ENCODE data around the gene CCDC102A.
A peak's percentile ranks its signal among the peaks of the same experiment; 100 is the strongest.

CCDC102A gene

DNA sequence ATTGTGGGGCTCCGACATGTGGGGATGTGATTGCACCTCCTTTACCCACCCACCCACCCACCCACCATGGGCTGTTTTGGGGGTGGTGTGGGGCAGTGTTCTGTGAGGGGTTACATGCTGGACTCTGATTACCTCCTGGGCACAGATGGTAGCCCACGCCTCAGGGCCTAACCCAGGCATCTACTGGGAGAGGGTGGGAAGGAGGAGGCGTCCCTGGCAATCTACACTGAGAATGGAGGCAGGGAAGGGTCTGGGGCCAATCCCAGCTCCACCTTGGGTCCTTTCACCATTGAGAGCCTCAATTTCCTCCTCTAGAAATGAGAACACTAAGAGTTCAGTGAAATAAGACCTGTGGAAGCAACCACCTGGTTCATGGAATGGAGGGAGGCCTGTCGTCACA, 38.3 kb downstream of the CCDC102A start:
- no peak for DNase-seq

DNA sequence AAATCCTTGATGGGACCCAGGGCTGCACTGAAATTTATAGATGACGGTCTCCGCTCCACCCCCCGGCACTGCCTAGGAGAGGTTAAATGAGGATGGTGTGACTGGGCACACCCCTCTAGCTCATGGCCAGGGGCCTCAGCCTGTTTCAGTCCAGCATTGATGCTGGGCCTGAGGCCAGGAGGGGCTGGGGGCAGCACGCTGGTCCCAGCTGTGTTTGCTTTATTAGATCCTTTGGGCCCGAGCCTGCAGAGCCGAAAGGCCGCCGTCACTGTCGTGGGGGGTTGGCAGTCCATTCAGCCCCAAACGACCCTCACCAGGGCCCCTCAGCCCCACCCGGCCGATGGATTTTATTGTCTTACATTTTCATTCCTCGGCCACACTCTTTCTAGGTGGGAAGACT, 39.2 kb downstream of the CCDC102A start:
- no peak for DNase-seq

DNA sequence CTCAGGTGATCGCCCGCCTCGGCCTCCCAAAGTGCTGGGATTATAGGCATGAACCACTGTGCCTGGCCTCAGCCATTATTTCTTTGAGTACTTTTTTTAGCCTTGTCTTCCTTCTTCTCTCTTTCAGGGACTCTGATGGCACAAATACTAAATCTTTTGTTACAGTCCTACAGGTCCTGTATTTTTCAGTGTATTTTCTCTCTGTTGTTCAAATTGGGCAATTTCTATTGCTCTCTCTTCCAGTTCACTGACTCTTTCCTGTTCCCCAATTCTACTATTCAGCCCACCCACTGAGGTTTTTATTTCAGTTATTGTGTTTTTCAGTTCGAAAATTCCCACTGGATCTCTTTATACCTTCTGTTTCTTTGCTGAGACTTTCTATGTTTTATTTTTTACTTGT, 42.6 kb downstream of the CCDC102A start:
- DNase-seq: no peak

DNA sequence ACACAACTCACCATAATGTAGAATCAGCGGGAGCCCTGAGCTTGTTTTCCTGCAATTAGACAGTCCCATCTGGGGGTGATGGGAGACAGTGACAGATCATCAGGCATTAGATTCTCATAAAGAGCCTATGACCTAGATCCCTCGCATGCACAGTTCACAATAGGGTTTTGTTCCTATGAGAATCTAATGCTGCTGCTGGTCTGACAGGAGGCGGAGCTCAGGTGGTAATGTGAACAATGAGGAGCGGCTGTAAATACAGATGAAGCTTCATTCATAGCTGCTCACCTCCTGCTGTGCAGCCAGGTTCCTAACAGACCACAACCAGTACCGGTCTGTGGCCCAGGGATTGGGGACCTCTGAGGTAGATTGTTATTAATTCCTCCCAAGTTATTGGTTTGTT, 47.1 kb downstream of the CCDC102A start:
- DNase-seq: no peak

DNA sequence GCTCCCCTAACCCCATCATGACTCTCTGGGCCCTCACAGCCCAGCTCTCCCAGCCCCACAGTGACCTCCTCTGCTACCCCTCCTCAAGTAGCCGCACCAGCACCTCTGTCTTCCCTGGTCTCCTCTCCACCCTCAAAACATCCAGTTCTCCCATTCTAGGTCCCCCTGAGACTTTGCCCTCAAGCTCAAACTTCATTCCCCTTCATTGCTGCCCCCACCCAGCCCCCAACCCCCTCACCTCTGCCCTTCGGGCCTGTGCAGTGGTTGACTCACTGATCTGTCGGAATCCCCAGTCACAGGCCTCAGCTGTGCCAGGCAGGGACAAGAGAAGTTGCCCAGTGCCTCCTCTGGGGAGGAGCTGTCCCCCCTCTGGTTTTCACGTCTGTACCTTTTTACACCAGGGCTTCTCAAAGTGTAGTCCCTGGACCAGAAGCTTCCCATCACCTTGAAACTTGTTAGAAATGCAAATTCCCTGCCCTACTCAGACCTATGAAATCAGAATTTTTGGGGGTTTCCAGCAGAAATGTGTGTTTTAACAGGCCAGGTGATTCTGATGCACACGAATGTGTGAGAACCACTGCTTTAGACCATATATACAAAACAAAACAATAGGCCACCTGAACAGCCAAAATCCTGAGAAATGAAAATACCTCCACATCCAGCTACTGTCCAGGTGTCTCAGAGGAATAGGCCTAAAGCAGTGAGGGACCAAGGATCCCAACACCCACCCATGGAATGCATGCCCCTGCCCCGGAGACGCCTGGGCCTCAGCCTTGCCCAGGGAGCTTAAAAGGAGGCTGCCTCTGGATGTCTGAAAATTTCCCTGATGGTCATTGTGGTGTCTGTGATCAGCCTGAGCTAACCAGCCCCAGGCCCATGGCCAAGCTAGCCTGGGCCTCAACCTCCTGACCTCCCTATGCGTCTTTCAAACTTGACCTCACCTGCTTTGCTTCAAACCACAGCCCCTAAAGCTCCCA, 49.2 kb downstream of the CCDC102A start:
- DNase-seq: no peak

DNA sequence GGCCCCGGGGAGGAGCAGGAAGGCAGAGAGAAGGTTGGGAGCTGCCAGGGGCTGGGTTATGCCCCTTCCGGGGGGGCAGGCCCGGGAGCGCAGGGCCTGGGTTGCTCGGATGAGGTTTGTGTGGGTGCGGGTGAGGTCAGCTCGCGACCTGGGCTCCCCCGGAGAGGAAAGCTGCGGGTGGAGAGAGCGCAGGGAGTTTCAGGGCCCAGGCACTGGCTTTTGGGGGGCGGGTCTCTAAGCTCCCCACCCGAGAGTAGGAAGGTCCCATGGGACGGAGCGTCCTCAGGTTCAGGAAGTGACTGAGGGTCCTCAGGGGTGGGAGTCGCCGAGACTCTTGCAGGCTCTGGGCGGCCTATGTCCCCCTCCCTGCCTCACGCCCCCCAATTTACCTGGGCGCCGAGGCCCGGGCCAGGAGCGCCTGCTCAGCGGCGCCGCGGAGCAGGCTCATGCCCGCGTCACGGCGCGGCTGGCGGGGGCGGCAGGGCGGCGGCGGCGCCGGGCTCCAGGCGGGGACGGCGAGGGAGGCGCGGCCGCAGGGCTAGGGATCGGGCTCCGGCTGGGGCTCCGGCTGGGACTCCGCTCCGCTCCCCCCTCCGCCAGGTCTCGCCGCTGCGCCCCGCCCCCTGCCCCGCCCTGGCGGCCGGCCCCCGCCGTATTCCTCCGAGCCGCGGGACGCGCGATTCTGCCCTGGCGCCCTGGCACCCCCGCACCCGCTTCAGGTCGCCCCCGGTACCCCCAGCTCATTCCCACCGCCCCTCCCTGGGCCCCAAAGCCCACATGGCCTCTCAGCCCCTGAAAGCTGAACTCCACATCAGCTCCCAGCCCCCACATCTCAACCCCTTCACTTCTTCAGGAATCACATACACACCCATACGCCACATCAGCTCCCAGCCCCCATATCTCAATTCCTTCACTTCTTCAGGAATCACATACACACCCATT, 50.2 kb downstream of the CCDC102A start, which contains the start of gene DOK4:
DOK4 (minus strand) TSS at position 578 of the 942 bp plus-strand sequence. CDS start 6,986 bp downstream, outside the sequence.
- peak; percentile 33 to 74 (median 68) for DNase-seq

DNA sequence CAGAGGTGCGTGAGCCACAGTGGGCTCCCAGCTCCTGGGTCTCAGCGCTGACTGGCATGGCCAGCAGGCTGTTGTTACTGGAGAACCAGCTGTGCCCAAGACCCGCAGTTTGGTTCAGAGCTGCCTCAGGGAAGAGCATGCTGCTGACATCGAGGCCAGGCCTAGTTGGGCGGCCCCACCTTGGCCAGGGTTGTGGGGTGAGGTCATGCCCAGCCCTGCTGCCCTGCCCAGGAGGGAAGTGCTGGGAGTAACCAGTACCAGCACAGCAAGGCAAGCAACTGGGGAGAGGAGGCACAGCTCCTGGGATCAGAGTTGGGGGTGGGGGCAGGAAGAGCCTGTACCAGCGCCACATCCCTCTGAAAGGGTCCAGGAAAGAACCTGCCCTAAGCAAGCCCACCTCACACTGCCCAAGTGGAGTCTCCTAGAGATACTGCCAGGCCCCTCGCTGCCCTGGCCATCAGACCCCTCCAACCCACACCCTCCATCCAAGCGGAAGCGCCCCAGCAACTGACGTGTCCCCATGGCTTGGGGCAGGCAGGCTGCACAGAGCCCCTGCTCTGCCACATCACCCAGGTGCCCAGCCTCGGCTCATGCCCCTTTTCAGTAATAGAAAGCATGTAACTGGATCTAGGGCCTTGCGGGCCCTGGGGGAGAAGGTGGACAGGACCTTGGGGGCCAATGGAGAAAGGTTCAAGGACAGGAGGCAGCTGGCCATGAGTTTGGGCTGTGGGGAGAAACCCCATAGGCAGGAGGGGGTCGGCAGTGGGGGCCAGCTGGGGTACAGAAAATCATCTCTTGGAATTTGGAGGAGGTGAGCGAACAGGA, 51.1 kb downstream of the CCDC102A start:
- no peak for DNase-seq

DNA sequence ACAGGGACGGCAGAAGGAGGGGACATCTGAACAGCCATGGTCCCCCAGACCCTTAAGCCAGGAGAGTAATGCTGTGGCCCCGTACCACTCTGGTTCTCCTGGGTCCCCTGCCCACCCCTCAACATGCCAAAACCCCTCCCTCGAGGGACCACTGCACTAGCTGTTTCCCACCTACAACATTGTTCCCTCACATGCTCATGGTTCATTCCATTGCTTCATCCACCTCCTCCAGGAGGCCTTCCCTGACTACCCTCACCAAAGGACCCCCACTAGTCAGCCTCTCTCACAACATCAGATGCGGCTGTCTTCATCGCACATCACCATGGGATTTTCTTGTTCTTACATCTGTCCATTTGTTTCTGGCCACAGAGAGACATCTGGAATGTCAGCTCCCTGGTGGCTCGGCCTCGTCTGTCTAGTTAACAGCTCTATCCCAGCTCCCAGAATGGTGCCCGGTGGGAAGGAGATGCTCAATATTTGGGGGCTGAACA, 51.8 kb downstream of the CCDC102A start:
- DNase-seq: no peak

DNA sequence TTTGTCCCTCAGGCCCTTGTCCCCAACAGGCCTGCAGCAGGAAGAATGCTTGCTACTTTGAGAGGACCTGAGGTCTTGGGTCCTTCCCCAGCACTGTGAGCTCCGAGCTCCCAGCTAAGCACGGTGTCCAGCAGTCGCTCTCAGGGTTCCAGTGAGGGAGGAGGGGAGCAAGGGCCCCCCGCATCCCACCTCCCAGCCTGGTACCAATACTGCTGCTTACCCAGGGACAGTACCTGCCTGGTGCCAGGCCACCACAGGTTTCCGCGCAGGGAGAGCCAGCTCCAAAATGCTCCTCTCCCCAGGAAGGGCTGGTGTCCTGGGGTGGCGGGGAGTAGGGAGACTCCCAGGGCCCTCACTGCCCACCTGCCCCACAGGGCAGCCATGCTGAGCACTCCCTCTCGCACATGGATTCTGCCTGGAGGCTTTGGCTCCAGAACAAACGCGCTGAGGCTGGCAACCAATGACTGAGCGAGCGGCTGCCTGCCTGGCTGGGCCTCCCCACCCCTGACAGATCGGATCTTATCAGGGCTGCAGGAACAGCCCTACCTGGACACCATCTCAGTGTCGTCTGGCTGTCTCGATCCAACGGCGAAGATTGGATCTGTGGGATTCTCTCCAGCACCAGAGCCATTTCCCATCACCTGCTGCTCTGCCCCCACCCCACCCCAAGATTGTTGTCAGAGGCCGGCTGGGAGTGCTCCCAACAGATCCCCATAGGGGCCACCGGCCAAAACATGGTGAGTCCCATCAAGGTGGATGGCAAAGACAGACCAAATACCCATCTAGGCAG, 52.5 kb downstream of the CCDC102A start:
- DNase-seq: no peak

DNA sequence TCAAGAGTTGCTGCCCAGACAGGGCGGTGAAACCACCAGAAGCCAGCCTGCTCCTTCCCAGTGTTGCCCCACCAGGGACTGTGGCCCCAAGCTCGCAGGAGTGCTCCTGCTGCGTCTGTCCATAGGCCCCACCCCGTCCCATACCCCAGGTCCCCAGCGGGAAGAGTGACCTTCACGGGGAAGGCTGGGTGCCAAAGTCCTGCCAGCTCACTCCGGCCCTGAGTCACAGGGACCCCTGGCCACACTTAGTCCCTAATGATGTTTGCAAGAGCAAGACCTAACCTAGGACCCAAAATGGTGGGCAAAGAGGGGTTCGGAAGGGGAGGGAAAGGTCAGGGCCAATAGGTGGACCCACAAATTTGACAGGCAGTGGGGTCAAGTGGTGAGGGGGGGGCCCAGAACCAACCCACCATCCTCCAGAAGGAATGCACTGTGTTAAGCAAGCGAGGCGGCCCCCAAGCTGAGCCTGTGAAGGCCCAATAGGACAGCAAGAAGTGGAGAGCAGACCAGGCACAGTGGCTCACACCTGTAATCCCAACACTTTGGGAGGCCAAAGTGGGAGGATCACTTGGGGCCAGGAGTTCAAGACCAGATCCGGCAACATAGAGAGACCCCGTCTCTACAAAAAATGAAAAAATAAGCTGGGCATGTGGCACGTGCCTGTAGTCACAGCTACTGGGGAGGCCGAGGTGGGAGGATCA, 53.4 kb downstream of the CCDC102A start:
- DNase-seq: no peak

DNA sequence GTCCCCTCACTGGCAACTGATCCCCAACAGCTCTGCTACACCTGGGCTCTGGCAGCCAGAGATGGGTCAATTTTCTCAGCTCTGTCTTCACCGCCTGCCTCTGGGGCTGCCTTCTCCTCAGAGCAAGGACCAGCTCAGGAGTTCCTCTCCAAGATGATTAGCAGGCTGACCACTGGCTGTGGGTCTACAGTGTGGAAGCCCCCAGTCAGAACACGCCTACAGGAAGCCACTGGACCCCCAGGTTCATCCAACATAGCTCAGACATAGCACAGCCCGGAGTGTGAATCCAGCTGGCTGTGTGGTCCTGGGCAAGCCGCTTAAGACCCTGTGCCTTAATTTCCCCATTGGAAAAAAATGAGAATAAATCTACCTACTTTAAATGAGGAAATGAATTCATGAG, 55.0 kb downstream of the CCDC102A start:
- DNase-seq: no peak

DNA sequence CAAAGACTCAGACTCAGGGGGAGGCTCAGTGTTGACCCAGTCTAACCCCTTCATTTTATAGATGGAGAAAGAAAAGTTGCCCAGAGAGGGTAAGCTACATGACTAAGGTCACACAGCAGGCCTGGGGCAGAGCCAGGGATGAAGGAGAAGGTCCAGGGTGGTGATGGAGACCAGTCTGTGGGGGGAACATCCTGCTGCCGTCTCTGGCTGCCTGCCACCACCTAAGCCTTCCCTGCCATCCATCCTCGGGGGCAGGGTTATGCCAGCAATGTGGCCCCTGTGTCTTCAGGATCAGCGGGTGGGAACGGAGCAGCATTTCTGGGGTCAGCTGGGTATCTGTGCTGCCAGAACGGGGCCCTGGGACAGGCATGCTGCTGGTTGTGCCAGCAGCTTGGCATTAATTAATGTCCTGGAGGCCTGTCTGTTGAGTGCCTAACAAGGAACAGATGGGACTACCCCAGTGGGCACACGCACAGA, 55.6 kb downstream of the CCDC102A start:
- no peak for DNase-seq

DNA sequence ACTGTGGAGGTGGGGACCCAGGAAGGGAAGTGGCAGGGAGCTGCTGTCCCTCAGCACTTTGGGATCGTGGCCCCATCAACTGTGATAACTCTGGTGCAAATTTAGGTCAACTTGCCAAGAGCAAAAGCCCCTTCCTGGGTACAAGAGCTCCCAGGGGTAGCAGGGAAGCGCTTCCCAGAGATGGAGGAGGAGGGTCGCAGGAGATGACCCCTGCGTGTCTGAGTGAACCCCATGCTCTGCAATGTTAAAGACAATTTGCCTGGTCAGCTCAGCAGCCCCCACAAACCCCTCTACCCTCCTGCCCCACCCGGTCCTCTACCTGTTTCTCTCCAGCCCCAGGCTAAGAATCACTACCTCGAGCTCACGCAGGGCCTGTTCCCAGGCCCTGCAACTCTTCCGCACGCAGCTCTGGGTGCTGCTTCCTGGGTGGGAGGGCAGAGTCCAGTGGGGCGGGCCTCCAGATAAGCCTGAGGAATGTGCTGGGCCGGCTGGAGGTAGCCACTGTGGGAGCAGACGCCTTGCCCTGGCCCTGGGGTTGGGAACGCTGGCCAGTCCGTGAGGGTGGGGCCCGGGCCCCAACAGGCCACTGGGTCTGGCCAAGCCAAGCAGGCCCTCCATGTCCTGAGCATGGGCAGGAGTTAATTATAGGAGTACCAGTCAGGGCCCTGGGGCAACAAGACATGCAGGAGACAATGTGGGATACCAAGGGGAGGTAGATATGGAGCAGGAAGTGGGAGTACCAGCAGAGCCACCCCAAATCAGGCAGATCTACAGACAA, 56.2 kb downstream of the CCDC102A start:
- no peak for DNase-seq

DNA sequence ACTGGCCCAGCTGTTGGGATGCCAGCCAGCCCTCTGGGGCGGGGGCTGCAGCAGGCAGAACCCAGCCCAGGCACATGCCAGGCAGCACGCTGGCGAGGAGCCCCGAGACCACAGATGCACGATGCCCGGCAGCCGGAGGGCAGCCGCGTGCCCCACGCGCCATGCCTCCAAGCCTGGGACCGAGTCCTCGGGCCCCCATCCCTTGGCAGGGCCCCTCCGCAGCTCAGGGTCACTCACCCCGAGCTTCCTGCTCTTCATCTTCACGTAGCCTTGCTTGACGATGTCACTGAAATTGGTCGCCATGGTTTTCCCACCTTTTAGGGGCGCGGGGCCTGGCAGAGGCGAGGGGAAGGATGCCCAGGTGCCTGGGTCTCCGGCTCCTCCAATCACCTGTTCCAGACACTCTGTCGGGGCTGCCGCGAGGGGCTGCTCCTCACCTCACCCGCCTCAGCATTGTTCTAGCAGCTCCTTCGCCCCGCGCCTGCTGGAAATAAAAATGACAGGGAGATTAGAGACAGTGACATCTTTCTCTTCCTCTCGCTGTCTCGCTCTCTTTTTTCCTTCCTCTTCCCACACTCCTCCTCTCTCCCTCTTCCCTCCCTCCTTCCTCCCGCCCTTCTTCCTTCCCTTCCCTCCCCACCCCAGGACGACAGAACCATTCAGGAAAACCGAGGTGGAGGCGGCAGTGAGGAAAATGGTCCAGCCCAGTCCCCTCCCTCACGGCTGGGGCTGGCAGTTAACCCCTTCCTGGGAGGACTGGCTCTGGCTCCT, 57.0 kb downstream of the CCDC102A start:
- DNase-seq: no peak

DNA sequence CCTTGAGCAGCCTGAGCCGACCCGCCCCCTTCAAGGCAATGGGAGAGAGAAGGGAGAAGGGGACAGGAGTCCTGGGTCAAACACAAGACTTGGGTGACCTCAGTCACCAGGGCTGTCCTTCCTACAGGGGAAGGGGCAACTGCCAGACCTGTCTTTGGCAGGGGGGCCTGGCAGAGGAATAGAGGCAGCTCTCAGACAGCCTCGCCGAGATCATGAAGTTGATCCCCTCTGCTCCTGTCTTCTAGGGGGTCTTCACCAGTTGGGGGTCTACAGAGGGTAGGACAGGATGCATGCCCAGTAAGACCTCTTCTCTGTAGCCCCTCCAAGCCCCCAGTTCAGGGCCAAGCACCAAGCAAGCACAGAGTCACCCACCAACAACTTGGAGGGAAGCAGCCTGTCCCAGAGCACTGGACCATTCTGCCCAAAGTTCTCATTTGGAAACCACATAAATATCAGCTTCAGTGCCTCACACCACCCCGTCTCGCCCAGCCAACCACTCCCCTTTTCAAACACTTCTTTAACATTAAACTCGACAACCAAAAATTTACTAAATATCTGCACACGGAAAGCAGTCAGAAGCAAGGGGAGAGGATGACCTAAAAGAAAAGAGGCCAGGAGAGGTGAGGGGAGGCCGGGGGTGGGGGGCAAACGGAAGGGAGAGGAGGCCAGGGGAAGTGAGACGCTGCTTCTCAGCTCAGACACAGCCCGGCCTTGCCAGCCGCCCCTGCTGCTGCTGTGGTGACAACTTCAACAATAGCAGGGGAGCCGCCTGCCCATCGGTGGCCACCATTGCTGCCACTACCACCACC, 57.8 kb downstream of the CCDC102A start:
- no peak for DNase-seq

DNA sequence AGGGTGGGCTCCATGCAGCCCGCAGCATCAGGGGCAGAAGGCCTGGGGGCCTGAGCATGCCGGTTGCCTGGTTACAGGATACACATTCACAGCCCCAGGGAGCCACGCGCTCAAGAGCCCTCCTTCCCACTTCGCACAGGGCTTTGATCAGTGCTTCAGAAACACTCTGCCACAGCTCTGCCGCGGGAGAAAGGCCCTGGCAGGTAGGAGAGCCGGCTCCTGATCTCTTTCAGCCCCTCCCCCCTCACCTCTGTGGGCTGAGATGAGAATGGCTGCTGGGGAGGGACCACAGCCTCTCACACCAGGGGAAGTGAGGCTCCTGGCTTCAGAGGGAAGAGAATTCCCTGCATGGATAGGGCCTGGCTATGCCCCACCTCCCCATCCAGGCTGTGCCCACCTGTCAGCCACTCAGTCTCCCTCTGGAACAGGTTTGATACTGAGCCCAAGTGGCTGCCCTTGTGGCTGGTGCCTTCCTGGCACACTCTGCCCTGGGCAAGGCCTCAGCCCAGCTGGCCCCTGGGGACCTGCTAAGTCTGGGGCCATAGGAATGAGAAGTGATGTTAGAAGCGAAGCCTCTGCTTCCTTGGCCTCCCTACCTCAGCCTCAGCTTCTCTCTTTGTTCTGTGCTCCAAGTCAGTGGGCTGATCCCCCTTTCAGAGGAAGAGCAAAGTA, 58.7 kb downstream of the CCDC102A start:
- no peak for DNase-seq

Data from stimulated activated naive CD4-positive, alpha-beta T cell (primary cell).